ENCODE results near the gene FBP2. TPM values are rescaled to one million over a fixed set of nuclear protein-coding genes. Genes with fewer than 3 reads are reported as not detected.

The FBP2 gene
- total and polyA plus RNA-seq, 2 of the 8 experiments (the other 6 are each of a cell fraction or from before 2014, with no cell fraction given) = not detected

GRCh38 chr9:94533155-94533554 lies 60.5 kb downstream of the FBP2 start (continued):
- TF ChIP-seq, protein P1, sequence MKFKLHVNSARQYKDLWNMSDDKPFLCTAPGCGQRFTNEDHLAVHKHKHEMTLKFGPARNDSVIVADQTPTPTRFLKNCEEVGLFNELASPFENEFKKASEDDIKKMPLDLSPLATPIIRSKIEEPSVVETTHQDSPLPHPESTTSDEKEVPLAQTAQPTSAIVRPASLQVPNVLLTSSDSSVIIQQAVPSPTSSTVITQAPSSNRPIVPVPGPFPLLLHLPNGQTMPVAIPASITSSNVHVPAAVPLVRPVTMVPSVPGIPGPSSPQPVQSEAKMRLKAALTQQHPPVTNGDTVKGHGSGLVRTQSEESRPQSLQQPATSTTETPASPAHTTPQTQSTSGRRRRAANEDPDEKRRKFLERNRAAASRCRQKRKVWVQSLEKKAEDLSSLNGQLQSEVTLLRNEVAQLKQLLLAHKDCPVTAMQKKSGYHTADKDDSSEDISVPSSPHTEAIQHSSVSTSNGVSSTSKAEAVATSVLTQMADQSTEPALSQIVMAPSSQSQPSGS (IDR thresholded peaks at IDR 0.05; ENCODE audit: low read length) = no peak
- TF ChIP-seq CHD2 (IDR thresholded peaks at IDR 0.05; ENCODE audit: low read length) = no peak

Data from H1 (cell line).